Measurements from ENCODE around the gene DIAPH3. TPM values are rescaled to one million over a fixed set of nuclear protein-coding genes. Genes with fewer than 3 reads are reported as not detected.

The DIAPH3 gene
- total and polyA plus RNA-seq, 2 donors (not counting 1 experiment from before 2014, with no cell fraction given), result 0.03 to 0.10 TPM

DNA sequence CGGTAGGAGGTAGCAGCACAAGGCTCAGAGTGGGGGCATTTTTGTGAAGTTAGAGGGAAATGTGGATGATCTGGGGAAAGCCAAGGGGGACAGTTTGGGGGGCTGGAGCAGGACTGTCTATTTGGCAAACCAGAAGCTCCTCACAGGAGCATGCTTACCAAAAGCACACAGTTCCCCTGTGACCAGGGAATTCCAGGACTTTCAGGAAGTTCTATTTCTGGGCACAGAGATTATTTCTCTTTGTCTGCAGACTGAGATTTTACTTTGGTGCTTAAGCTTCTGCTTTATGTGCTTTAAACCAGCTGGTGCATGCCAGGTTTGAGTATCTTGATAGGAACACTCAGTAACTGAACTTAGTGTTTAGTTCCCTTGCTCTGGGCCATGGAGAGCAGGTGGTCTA lies 525.3 kb downstream of the DIAPH3 start:
- ChIA-PET CTCF (no interaction called here), POLR2A (no interaction called here)
- WGBS (ENCODE audit: insufficient coverage), result no CpG with 5 or more reads among the region's 1 CpG
- DNase-seq (no peak), ATAC-seq (ENCODE audit: low read depth) (no peak)
- Histone ChIP-seq H3K36me3 (replicated peaks in 1 of 2; ENCODE audit: control extremely low read depth in 1 of 2, control insufficient read depth in 1 of 2, extremely low read depth in 1 of 2, insufficient read depth in 2 of 2, low read length in 1 of 2) (no peaks in the 10 kb centered on the region), H3K79me2 (ENCODE audit: control insufficient read depth, insufficient read depth, low read length) (no peaks in the 10 kb centered on the region), H3K4me1 (ENCODE audit: control insufficient read depth in 2 of 2, insufficient read depth in 2 of 2, low read length in 2 of 2) (no peaks in the 10 kb centered on the region), H3K27ac (ENCODE audit: low read length in 2 of 2) (no peak overlapping the region), H4K20me1 (ENCODE audit: control insufficient read depth, insufficient read depth, low read length, poor library complexity, severe bottlenecking) (no peaks in the 10 kb centered on the region), H3K9me3 (ENCODE audit: control extremely low read depth in 1 of 3, control insufficient read depth in 2 of 3, insufficient read depth in 1 of 3, low read length in 2 of 3) (no peaks in the 10 kb centered on the region), H2AFZ (ENCODE audit: insufficient read depth, low read depth, low read length, poor library complexity, severe bottlenecking) (no peak overlapping the region), H3K4me2 (replicated peaks; ENCODE audit: low read depth, low read length, poor library complexity, severe bottlenecking) (no peak overlapping the region), H3K4me3 (ENCODE audit: control extremely low read depth in 1 of 5, extremely low read depth in 1 of 5, insufficient read depth in 1 of 5, low read depth in 2 of 5, low read length in 4 of 5) (no peak overlapping the region), H3K9ac (ENCODE audit: low read length) (no peak overlapping the region), H3K27me3 (replicated peaks in 1 of 4; ENCODE audit: control extremely low read depth in 1 of 4, control insufficient read depth in 3 of 4, insufficient read depth in 4 of 4, low read length in 3 of 4) (peaks cover 0 to 5% (median 0%) of the 10 kb centered on the region in 4 experiments)
- Mint-ChIP-seq H3K27me3 (no peaks in the 10 kb centered on the region), H3K4me3 (no peak overlapping the region), H3K9me3 (ENCODE audit: insufficient read depth) (no peaks in the 10 kb centered on the region), H3K4me1 (no peaks in the 10 kb centered on the region), H3K27ac (no peak overlapping the region)
- intact Hi-C loops (cut with micrococcal nuclease), result no loop called here
- TF ChIP-seq EZH2 (IDR thresholded peaks at IDR 0.05; ENCODE audit: borderline replicate concordance, insufficient read depth, low read depth, low read length, poor library complexity, severe bottlenecking), result no peak

DNA sequence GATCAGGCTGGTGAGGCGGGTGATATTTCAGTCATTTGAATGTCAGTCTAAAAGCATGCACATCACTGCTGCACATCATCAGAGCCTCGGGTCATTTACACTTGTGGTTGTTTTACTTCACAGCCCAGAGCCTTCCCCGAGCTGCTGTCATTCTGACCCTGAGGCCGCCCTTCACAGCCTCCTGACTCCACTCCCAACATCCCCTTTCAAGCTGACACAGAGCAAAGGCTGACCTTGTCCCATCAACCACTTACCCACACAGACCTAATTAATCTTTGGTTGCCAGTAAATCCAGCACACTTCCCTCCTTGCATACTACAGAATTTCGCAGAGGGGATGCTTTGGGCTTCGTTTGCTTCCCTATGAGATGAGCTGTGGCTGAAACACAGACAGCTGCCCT lies 528.1 kb downstream of the DIAPH3 start:
- DNase-seq, result no peak
- Mint-ChIP-seq H3K4me3 (no peak overlapping the region), H3K27me3 (no peaks in the 10 kb centered on the region), H3K9me3 (ENCODE audit: insufficient read depth) (no peaks in the 10 kb centered on the region), H3K27ac (no peak overlapping the region), H3K4me1 (no peaks in the 10 kb centered on the region)
- TF ChIP-seq EZH2 (IDR thresholded peaks at IDR 0.05; ENCODE audit: borderline replicate concordance, insufficient read depth, low read depth, low read length, poor library complexity, severe bottlenecking), result no peak
- TF ChIP-seq, protein P1, sequence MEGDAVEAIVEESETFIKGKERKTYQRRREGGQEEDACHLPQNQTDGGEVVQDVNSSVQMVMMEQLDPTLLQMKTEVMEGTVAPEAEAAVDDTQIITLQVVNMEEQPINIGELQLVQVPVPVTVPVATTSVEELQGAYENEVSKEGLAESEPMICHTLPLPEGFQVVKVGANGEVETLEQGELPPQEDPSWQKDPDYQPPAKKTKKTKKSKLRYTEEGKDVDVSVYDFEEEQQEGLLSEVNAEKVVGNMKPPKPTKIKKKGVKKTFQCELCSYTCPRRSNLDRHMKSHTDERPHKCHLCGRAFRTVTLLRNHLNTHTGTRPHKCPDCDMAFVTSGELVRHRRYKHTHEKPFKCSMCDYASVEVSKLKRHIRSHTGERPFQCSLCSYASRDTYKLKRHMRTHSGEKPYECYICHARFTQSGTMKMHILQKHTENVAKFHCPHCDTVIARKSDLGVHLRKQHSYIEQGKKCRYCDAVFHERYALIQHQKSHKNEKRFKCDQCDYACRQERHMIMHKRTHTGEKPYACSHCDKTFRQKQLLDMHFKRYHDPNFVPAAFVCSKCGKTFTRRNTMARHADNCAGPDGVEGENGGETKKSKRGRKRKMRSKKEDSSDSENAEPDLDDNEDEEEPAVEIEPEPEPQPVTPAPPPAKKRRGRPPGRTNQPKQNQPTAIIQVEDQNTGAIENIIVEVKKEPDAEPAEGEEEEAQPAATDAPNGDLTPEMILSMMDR (IDR thresholded peaks at IDR 0.05), result no peak
- Histone ChIP-seq H3K79me2 (ENCODE audit: control insufficient read depth, insufficient read depth, low read length) (no peaks in the 10 kb centered on the region), H3K4me3 (ENCODE audit: control extremely low read depth in 1 of 5, extremely low read depth in 1 of 5, insufficient read depth in 1 of 5, low read depth in 2 of 5, low read length in 4 of 5) (no peak overlapping the region), H4K20me1 (ENCODE audit: control insufficient read depth, insufficient read depth, low read length, poor library complexity, severe bottlenecking) (no peaks in the 10 kb centered on the region), H3K4me2 (replicated peaks; ENCODE audit: low read depth, low read length, poor library complexity, severe bottlenecking) (no peak overlapping the region), H3K4me1 (ENCODE audit: control insufficient read depth in 2 of 2, insufficient read depth in 2 of 2, low read length in 2 of 2) (no peaks in the 10 kb centered on the region), H3K27me3 (replicated peaks in 1 of 4; ENCODE audit: control extremely low read depth in 1 of 4, control insufficient read depth in 3 of 4, insufficient read depth in 4 of 4, low read length in 3 of 4) (peaks cover 0 to 5% (median 0%) of the 10 kb centered on the region in 4 experiments), H3K36me3 (replicated peaks in 1 of 2; ENCODE audit: control extremely low read depth in 1 of 2, control insufficient read depth in 1 of 2, extremely low read depth in 1 of 2, insufficient read depth in 2 of 2, low read length in 1 of 2) (no peaks in the 10 kb centered on the region), H3K9me3 (ENCODE audit: control extremely low read depth in 1 of 3, control insufficient read depth in 2 of 3, insufficient read depth in 1 of 3, low read length in 2 of 3) (no peaks in the 10 kb centered on the region), H3K27ac (ENCODE audit: low read length in 2 of 2) (no peak overlapping the region), H3K9ac (ENCODE audit: low read length) (no peak overlapping the region), H2AFZ (ENCODE audit: insufficient read depth, low read depth, low read length, poor library complexity, severe bottlenecking) (no peak overlapping the region)
- POLR2A ChIA-PET, result no interaction called here
- no peak for ATAC-seq (ENCODE audit: low read depth)
- intact Hi-C loops (cut with micrococcal nuclease), result no loop called here
- CTCF ChIA-PET, result no interaction called here
- 73% methylated on average over 5 of the region's 6 CpGs for WGBS (ENCODE audit: insufficient coverage)
